ENCODE results near the gene ITM2B.

ITM2B gene

DNA sequence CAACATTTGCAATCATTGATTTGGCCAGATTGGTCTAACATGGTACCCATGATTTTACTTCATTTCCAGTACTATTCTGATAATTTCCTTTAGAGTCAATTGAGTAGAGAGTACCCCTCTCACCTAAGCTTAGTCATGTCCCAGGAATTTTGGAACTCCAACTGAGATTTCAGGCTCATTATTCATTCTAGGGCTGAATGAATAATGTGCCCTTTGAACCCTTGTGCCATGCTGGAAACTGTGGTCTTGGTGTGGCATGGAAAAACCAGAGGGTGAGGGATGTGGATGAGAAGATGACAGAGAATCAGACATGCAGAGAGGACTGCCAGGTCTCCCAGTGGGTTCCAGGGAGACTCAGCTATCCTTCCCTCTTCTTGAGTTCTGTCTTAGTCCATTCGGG, 30.2 kb downstream of the ITM2B start:
- DNase-seq: no peak

DNA sequence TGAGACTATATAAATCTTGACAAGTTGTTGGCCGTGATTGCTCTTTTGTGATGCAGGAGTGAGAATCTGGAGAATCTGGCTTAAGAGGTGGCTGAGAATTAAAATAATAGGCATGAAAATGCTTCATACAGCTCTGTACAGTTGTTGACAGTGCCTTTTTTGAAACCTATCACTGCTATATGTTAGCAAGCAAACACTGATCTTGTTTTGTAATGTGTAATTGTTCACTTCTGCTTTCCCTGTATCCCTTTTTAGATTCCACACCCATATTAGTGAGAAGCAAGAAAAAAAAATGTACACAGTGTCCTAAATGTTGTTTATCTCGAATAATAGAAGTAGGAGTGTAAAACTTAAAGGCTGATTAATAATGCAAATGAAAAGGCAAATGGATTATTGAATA, 31.1 kb downstream of the ITM2B start:
- no peak for DNase-seq

DNA sequence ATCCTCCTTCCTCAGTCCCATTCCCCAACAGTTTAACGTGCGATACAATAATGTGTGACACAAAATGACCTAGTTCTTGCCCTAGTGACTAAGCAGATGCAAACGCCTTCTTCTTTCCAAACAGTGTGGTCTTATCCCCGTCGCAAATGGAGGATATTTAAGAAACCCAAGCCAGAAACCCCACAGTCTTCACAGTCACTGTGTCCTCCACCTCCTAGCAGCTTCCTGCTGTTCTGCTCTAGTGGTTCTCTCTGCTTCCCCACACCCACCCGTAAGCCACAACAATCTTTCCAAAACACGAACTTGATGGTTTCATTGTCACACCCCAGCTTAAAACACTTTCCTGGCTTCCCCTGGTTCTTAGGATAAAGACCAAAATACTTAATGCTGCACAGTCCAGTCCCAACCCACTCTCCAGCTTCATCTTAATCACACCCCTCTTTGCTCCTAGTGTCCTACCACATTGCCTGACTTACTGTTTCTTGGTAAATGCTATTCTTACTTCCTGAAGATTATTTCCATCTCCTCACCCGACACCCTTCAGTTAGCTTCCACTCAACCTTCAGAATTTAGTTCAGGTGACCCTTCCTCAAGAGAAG, 32.3 kb downstream of the ITM2B start:
- no peak for DNase-seq

DNA sequence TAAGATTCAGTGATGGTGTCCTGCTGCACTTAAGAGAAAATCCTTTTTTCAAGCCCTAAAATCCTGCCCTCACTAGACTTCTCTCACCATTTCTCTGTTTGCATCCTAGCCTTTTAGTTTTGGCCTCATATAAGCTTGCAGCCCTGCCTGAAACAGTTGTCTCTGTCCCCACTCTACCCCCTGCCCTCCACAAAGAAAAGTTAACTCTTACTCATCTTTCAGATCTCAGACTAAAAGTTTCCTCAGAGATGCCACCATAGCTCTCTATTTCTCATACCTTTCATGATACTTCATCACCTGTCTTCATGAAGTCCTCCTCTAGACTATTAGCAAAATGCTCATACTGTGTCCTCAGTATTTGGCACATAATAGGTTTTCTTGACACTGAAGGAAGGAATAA, 33.1 kb downstream of the ITM2B start:
- no peak for DNase-seq

DNA sequence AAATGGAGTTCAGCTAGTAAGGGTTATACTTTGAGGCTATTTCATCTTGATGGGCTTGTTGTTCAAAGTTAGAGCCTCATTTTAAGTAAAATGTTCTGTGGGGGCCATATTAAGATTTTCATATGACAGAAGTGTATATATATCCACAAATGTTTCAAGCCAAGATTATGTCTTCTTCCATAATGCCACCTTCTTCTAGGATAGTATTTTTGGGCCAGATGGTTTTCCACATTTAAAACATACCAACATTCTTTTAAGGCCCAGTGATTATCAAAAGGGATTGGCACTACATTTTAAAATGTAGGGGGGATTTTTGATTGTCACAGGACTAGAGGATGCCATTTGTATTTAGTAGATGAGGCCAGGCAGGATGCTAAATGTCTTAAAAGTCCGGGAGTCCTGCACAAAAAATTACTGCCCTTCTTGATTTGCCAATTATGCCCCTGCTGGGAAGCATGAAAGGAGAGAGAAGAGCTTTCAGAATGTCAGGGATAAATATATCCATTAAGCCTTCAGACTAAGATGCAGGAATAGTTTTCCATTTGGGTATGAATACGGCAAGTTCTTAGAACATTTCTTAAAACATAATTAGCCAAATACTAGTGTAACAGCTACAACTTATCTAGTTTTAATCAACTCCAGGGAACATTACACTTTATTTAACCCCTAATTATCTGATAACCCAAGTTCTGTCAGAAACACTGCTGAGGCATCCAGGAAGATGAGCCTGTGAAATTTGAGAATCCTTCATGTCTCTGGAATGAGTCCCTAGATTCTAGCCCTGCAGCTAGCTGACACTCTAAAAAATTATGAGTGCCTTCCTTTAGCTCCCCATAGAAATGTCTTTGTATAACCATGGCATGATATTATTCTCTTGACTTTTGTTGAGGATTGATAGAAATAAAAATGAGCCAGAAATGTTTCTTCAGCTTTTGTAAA, 34.0 kb downstream of the ITM2B start:
- peak; percentile 3 for DNase-seq

DNA sequence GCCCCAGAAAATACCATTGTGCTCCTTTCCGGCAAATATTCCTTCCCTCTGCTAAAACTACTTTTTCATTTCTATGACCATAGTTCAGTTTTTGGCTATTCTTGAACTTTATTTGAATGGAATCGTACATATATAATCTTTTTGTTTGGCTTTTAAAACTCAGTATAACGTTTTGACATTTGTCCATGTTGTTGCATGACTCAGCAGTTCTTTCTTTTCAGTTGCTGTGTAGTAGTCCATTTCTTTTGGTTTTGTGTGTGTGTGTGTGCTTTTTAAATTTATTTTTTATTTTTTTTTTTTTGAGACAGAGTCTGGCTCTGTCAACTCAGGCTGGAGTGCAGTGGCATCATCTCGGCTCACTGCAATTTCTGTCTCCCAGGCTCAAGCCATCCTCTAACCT, 35.0 kb downstream of the ITM2B start:
- no peak for DNase-seq

DNA sequence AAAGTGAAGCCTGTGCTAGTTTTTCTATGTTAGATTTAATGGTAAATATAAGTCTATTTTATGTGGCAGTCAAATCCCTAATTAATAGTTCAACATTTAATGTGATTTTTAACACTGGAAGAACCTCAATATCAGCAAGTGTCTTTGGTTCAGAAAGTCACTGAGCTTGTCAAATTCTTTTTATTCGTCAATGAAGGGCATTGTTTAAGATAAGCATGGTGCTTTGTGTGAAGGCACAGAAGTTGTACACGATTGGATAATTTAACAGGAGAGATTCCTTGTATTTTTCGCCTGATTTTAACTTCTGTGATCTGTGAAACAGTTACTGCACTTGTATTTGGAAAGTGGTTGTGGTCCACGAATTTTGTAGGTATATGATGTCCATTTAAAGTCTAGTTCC, 40.3 kb downstream of the ITM2B start:
- DNase-seq: no peak

DNA sequence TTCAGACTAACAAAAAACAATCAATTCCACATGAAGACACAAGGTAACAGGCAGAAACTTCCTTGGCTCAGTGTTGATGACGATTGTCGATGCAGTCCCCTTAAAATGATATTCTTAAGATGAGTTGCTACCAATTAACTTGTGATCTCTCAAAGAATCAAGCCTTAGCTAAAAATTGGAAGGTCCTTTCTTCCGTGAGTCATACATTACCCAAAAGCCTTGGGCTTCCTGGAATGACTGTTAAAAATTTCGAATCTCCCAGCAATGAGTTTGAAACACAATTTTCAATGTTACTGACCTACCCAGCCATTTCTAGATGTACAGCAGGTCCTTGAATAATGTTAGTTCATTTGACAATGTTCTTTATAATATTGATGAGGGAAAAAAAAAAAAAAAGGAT, 42.5 kb downstream of the ITM2B start:
- no peak for DNase-seq

DNA sequence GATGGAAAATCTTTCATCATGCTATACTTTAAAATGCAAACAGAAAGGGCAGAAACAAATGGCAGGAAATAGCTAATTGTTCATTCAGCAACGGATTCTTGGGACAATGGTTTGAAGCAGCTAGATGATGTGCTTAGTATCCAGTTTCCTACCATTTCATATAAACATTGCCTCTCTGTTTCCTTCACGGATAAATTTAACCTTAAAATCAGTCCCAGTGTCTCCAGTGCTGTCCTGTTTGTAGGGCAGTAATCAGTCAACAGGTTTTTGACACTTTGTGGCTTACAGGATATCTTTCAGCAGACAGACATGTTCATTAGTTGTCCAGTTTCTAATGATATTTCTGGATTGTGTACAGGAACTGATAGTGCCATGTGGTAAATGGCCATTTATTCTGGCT, 45.8 kb downstream of the ITM2B start:
- no peak for DNase-seq

DNA sequence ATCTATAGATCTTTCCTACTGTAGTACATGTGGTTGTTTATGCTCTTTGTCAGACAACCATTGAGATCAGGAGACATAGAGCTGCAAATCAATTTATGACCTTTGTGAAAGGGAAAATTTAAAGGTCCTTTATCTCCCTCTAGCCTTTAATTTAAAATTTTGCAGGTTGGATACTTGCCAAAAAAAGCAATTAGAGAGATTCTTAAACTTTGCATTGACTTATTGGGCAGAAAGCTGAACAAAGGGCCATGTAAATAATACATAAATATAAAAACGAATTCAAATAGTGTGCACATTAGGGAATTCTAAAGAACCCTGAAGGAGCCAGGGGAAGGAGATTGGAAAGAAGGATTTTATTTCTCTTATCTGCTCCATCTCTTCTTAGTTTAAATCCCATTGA, 48.5 kb downstream of the ITM2B start:
- DNase-seq: no peak

DNA sequence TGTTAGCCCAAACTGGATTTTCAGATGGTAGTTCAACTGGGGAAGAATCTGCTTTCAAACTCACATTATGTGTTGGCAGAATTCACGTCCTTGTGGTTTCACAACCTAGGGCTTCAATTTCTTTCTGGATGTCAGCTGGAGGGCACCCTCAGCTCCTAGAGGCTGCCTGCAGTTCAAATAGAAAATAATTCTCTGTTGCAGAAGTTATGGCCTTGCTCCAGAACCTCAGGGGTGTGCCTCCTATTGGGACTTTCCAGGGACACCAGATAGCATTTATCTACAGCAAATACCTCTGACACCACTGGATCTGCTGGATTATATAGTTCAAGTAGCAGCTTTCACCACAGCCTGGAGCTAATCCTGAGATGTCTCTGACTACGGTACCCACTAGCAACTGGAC, 58.7 kb downstream of the ITM2B start:
- DNase-seq: no peak

DNA sequence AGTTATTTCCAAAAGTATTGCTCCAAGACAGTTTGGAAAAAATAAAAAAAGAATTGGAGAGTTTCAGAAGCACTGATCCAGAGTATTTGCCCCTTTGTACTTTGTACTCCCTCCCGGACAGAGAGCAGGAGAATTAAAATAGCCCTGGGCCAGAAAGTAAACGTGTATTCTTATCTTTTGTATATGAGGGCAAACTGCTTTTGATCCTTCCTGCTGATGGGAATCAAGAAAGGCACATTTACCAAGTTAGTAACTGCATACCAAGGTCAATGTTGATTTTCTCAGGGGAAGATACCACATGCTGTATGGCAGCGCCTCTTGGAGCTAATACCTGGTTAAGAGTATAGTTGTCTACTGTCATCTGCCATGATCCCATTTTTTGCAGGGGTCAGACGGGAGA, 59.6 kb downstream of the ITM2B start:
- no peak for DNase-seq

DNA sequence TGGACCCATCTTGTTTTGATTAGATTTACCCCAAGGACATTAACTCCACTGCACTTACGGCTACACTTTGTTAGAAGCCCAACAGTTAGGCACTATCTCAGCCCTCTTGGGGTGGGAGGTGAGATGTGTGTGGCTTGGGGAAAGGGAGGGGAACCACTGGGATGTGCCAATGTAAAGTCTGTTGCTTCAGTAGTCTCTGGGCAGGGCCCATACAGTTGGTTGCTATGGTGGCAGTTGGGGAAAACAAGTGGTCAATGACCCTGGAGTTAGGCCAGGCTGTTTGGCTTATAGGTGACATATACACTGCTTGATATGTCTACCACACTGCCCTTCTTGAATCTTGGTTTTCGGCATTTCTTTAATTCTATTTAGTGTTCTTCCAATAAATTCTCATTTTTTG, 61.6 kb downstream of the ITM2B start:
- no peak for DNase-seq

DNA sequence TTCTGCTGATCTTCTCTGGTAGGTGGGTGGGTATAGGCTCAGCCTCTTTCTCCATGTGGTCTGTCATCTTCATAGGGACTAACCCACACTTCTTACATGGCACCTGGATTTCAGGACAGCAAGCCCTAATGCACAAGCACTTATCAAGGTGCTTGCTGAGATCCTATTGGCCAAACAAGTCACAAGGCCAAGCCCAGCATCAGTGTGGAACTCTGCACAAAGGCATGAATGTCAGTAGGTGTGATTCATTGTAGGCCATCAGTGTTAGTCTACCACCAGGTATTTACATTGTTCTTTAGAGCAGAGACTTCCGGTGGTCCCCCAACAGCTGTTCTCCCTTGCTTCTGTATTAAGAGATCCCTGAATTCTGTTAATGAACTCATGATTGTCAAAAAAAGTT, 62.3 kb downstream of the ITM2B start:
- no peak for DNase-seq

DNA sequence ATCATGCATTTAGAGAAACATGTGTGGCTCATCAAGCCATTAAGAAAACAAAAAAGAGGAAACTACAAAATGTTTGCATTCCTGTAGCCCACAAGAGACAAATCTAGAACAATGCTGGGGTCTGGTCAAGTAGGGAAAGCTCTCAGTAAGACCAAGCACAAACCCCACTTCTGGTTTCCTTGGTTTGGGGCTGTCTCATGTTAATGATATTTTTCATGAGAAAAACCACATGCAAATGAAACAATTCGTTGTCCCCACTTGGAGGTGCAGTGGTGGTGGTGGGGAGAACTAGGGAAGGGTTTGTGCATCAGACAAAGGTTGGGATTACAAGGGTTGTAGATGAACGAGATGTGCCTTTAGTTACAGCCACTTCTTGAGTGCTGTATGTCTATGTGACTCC, 63.5 kb downstream of the ITM2B start:
- DNase-seq: no peak

DNA sequence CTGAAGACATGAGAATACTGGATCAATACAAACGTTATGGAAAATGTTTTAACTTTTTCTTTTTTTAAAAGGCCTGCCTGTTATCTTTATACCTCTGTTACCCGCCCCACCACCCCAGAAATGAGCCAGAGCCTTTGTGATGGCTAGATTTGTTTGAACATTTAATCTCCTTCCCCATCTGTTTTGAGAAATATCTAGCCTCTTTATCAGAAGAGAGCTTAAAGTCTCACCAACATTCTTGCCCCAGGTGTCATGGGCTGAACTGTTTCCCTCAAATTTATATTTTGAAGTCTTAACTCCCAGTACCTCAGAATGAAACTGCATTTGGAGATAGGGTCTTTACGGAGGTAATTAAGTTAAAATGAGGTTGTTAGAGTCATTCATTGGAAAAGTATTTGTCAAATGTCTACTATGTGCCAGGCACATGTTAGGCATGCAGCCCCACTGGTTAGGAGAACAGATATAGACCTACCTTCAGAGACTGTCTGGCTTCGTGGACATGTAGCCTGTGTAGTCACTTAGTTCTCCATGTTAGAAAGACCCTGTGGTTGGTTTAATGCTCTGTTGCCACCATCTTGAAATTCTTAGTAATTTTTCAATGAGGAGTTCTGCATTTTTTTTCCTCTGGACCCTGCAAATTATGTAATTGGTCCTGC, 64.3 kb downstream of the ITM2B start:
- DNase-seq: no peak

DNA sequence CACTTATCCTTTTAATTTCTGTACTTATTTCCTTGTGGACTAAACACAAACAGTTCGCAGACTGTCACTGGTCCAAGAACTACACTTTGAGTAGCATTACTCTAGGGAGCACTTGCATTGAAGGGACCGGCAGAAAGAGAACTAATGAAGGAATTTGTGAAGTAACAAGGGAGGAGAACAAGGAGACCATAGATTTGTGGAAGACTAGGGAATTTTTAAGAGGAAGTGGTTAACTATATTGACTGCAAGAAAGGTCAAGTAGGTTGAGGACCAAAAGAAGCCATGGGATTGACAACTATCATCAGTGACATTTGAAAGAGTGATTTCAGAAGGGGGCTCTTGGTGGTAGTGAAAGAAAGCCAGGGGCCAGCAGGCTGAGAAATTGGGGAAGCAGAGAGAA, 66.6 kb downstream of the ITM2B start:
- no peak for DNase-seq

DNA sequence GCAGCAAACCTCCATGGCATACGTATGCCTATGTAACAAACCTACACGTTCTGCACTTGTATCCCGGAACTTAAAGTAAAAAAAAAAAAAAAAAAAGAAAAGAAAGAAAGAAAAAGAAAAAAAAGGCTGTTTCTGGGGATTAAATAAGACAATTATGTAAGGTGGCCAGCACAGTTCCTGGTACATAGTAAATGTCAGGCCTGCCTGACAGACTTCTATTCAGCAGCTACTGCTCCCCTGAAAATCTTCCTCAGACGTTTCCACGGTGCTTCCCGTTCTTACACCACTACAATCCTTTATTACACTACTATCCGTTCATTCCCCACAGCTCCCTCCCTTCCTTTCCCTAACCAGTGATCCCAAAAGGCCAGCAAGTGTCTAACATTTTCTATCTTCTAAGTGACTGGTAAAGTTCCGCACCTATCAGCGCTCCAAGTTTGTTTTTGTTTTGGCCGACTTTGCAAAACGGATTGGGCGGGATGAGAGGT, 69.9 kb downstream of the ITM2B start:
- DNase-seq: no peak

DNA sequence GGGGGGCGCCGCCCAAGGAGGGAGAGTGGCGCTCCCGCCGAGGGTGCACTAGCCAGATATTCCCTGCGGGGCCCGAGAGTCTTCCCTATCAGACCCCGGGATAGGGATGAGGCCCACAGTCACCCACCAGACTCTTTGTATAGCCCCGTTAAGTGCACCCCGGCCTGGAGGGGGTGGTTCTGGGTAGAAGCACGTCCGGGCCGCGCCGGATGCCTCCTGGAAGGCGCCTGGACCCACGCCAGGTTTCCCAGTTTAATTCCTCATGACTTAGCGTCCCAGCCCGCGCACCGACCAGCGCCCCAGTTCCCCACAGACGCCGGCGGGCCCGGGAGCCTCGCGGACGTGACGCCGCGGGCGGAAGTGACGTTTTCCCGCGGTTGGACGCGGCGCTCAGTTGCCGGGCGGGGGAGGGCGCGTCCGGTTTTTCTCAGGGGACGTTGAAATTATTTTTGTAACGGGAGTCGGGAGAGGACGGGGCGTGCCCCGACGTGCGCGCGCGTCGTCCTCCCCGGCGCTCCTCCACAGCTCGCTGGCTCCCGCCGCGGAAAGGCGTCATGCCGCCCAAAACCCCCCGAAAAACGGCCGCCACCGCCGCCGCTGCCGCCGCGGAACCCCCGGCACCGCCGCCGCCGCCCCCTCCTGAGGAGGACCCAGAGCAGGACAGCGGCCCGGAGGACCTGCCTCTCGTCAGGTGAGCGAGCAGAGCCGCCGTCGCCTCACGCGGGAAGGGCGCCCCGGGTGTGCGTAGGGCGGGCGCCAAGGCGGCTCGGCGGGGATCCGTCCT, 70.5 kb downstream of the ITM2B start, which contains the start of gene RB1:
Gene RB1 (plus strand): TSS at position 393 of the 784 bp plus-strand sequence. CDS start 162 bp downstream, at position 555.
- DNase-seq: peak; percentile 92

DNA sequence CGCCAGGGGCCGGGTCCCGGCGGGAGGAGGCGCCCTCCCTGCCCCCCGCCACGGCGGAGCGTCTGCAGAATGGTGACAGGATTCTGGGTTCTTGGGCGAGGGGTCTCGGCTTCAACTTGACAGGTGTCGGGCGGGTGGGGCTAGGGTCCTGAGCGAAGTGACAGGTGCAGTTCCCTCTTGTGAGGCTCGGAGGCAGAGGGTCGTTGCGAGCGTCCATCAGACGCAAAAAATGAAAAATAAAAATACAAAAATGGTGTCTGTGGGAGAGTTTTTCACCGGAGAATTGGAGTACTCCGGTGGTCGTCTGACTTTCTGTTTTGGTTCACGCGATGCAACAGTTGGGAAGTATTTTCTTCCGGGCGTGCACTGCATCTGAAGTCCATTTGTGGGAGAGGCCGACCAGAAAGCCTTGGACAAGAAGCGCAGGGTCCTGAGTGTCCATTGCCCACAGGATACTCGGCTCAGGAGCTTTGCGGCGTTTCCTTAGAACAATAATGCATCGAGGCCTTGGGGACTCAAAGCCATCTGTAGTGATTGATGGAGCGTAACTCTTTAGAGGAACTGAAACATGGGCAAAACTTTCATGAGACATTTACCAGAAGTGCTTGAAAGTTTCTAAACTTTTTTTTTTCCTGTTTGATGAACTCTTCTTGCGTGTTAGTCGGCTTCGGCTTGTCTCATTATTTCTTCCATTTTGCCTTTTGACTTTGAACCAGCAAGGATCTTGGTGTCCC, 71.3 kb downstream of the ITM2B start:
- peak; percentile 34 for DNase-seq

DNA sequence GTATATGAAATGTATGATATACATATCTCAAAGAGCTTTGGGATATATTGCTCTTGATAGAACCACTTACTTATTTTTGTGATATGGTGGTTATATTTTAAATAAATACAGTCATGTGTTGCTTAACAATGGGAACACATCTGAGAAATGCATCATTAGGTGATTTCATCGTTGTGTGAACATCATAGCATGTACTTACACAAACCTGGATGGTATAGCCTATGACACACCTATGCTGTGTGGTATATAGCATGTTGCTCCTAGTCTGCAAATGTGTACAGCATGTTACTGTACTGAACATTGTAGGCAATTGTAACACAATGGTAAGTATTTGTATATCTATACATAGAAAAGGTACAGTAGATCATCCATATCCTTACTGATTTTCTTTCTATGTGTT, 78.2 kb downstream of the ITM2B start:
- no peak for DNase-seq

DNA sequence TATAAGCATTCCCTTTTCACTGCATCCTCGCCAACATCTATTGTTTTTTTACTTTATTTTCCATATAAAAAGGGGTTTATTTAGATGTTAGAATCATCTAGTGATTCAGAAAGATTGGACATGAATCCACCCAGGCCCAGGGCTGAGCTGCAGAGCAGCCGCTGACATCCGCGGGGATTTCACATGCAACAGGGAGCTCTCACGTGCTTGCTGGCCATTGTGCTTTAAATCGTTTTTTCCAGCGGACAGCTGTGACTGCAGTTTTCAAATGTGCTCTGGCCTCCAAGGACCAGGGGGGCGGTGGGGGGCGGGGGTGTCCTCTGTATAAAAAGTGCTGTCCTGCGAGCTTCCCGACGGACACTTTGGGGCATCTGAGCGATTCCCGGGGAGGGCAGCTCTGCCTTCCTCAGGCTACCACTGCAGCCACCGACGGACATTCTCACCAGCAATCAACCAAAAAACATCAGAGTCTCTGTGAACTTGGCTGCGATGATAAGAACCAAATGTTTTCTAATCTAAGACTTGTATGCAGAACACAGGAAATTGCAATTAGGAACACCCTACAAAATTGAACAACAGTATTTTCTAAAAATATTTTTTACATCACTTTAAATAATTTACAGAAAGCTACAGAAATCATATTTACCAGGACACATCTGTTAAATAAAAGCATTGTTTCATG, 83.1 kb downstream of the ITM2B start:
- no peak for DNase-seq
